ENCODE data around the gene MAU2.
A peak's percentile ranks its signal among the peaks of the same experiment; 100 is the strongest.

The MAU2 gene

DNA sequence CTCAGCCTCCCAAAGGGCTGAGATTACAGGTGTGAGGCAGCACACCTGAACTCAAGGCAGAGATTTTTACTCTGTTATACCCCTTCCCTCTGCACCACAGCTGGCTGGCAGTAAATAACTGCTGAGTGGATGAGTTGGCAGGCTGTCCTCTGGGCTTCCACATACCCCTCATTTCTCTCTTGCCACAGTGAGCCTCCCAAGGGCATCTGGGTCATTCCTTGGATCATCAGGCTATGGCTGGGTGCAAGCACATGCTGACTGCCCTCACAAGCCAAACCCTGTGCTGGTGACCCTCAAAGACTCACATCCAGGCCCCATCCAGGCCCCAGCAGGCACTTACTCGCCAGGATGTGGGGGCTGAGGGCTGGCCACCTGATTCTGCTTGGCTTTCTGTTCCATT, 4.5 kb upstream of the MAU2 start:
- TF ChIP-seq, protein P1, sequence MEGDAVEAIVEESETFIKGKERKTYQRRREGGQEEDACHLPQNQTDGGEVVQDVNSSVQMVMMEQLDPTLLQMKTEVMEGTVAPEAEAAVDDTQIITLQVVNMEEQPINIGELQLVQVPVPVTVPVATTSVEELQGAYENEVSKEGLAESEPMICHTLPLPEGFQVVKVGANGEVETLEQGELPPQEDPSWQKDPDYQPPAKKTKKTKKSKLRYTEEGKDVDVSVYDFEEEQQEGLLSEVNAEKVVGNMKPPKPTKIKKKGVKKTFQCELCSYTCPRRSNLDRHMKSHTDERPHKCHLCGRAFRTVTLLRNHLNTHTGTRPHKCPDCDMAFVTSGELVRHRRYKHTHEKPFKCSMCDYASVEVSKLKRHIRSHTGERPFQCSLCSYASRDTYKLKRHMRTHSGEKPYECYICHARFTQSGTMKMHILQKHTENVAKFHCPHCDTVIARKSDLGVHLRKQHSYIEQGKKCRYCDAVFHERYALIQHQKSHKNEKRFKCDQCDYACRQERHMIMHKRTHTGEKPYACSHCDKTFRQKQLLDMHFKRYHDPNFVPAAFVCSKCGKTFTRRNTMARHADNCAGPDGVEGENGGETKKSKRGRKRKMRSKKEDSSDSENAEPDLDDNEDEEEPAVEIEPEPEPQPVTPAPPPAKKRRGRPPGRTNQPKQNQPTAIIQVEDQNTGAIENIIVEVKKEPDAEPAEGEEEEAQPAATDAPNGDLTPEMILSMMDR (IDR thresholded peaks at IDR 0.05; ENCODE audit: low read depth, low read length): no peak
- no peak for DNase-seq
- H3K9me3 ChIP-seq: no peaks in the 10 kb centered on the region
- H3K4me1 ChIP-seq: no peaks in the 10 kb centered on the region
- H3K4me3 ChIP-seq (ENCODE audit: low read depth, low read length): no peak overlapping the region
- H3K36me3 ChIP-seq: peaks cover 32% of the 10 kb centered on the region
- no peaks in the 10 kb centered on the region for H3K27me3 ChIP-seq

DNA sequence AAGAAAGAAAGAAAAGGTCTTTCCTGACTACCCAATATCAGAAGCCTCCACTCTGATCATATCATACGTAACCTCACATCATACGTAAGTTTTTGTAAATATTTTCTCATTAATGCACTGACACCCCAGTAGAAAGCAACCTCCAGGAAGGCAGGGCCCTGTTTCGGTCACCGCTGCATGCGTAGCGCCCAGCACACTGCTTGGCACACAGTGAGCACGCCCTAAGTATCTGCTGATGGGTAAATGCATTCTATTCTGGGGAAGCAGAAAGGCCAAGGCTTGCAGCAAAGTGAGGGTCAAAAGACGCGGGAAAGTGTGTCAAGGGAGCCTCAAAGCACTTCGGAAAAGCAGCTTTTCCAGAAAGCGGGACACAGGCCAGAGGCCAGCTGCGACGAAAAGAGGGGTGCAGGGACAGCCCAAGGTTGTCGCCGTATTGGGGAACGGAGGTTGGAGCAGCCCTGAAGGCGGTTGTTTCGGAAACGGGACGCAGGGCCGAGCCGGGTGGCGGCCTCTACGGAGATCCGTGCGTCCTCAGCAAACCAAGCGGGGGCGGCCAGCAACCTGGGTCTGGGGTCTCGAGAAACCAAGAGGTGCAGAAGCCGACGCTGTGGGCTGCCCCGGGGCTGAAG, 783 bp upstream of the MAU2 start:
- H3K4me1 ChIP-seq: no peaks in the 10 kb centered on the region
- DNase-seq: no peak

DNA sequence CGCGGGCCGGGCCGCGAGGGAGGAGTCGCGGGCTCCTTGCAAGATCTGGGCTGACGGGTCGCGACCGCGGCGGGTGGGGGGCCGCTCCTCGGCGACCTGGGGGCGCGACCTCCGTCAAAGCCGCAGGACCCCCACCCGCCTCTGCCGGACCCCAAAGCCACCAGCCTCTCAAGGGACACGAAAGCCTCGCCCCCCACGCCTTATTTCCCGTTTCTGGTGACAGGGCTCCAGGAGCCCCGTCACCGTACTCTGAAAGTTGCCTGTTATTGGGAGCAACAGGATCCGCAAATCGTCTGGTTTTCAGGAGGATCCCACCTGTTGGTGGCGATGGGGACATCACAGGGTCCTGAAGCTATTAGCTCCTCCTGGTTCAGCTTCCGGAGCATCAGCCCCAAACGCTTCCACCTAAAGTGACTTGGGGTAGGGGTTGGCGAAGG, 530 bp downstream of the MAU2 start:
- no peaks in the 10 kb centered on the region for H3K27me3 ChIP-seq
- H3K4me1 ChIP-seq: no peaks in the 10 kb centered on the region
- peaks cover 29% of the 10 kb centered on the region for H3K36me3 ChIP-seq
- TF ChIP-seq, protein P1 (IDR thresholded peaks at IDR 0.05; ENCODE audit: low read depth, low read length): no peak
- H3K9me3 ChIP-seq: no peaks in the 10 kb centered on the region
- DNase-seq: no peak
- H3K4me3 ChIP-seq (ENCODE audit: low read depth, low read length): peak overlapping the region; percentile 99

More for the DNA sequence above, 783 bp upstream of the MAU2 start:
- TF ChIP-seq, protein P1 (IDR thresholded peaks at IDR 0.05; ENCODE audit: low read depth, low read length): no peak
- Histone ChIP-seq H3K9me3 (no peaks in the 10 kb centered on the region), H3K4me3 (ENCODE audit: low read depth, low read length) (peak overlapping the region; percentile 99), H3K27me3 (no peaks in the 10 kb centered on the region), H3K36me3 (peaks cover 26% of the 10 kb centered on the region)

DNA sequence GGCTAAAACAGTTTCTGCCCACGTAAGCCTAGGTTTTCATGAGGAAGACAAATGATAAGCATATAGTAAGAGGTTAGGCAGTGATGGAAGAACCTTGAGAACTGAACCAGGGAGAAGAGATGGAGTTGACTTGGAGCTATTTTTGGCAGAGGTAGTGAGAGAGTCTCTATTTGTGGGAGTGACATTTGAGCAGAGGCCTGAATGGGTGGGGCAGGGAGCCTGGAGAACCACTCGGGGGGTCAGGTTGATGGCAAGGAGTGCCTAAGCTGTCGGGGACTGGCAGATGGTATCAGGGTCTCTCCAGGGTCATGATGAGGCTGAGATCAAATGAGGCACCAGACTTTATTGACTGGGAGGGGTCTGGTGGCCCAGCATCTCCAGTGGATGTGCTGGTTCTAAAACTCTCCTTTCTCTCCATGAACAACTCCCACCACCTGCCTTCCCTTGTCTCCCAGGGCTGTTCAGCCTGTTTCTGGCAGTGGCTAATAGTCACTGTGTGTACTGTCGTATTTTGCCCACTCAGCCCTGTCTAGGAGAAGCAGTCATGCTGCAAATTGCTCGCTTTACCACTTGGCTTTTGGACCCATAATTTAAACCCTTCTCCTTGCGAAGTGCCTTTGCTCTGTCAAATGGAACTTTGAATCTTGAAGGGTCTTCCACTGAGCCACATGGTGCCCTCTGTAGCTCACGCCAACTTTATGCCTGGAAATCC, 3.6 kb downstream of the MAU2 start:
- Histone ChIP-seq H3K4me1 (no peaks in the 10 kb centered on the region), H3K4me3 (ENCODE audit: low read depth, low read length) (no peak overlapping the region), H3K36me3 (peaks cover 35% of the 10 kb centered on the region), H3K27me3 (no peaks in the 10 kb centered on the region), H3K9me3 (no peaks in the 10 kb centered on the region)
- TF ChIP-seq, protein P1 (IDR thresholded peaks at IDR 0.05; ENCODE audit: low read depth, low read length): no peak
- no peak for DNase-seq

DNA sequence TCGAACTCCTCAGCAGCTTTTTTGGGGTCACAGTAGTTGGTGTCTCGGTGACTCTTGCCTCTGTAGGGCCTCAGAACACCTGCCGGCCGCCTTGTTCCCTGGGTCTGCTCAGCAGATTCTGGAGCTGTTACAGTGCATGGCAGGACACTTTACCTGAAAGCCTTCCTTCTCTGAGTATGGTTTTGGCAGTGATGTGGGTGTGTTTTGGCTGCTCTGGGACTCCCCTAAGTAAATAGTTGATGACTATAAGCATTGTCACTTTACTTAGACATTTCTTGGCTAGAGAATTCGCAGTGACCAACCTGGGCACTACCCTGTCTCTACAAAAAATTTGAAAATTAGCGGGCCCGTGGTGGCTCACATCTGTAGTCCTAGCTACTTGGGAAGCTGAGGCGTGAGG, 7.0 kb downstream of the MAU2 start:
- H3K36me3 ChIP-seq: peaks cover 45% of the 10 kb centered on the region
- no peak overlapping the region for H3K4me3 ChIP-seq (ENCODE audit: low read depth, low read length)
- no peaks in the 10 kb centered on the region for H3K27me3 ChIP-seq
- TF ChIP-seq, protein P1 (IDR thresholded peaks at IDR 0.05; ENCODE audit: low read depth, low read length): no peak
- DNase-seq: no peak
- no peaks in the 10 kb centered on the region for H3K9me3 ChIP-seq
- no peaks in the 10 kb centered on the region for H3K4me1 ChIP-seq

DNA sequence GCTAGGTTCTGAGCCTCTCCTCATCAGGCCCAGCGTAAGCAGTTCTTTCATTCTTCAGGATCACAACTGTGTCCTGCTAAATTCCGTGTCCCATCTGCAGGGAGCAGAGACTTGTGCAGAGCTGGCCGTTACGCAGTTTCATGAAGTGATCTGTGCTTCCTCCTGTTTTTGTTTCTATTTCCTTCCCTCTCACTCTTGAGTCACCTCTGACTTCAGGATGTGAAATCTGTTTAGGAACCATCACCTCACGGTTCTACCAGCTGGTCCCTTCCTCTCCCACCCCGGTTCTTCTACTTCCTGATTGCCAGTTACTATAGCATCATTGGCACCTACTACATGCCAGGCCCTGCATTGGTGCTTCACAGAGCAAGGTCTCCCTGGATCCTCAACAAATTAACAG, 8.5 kb downstream of the MAU2 start:
- Histone ChIP-seq H3K9me3 (no peaks in the 10 kb centered on the region), H3K4me3 (ENCODE audit: low read depth, low read length) (no peak overlapping the region), H3K36me3 (peaks cover 37% of the 10 kb centered on the region), H3K27me3 (no peaks in the 10 kb centered on the region), H3K4me1 (no peaks in the 10 kb centered on the region)
- no peak for DNase-seq
- TF ChIP-seq, protein P1 (IDR thresholded peaks at IDR 0.05; ENCODE audit: low read depth, low read length): no peak
